K562 (cell line): ENCODE measurements around the gene AQP1. TPM values are rescaled to one million over a fixed set of nuclear protein-coding genes. Genes with fewer than 3 reads are reported as not detected.

Experiments
- ATAC-seq: fragments of 200-7000 bp; cut with Tn5 transposase; 3 replicates; pipeline ENCODE4 v1.9.1; 2020; ENCODE audit warnings: moderate library complexity
- BruUV-seq: library from RNA; stranded (reverse); fragments of 400-500 nt; replicated peaks from 2 replicates; lab custom pipeline; 2021; lab: Mats Ljungman, UMichigan
- CTCF ChIA-PET: fragments of 300-600 bp; formaldehyde crosslinking; extraction: SDS; loops from one replicate; lab custom pipeline; 2021; ENCODE audit warnings: low intra/inter-chr PET ratio; lab: Yijun Ruan, JAX
- POLR2A ChIA-PET: fragments of 300-600, 350-650 bp; sonication (Branson Sonifier 250); formaldehyde crosslinking; extraction: SDS; loops from one replicate; lab custom pipeline; 2021; ENCODE audit warnings: antibody characterized with exemption, inconsistent platforms; lab: Yijun Ruan, JAX
- DNase-seq, 4 experiments: peaks; one replicate each; pipeline versions ENCODE4 v3.0.0 to v3.0.0-alpha.2; 2011 to 2018; ENCODE audit warnings: low spot score in 3 of 4, mixed read lengths in 3 of 4; ENCODE audit errors: extremely low read depth in 1 of 4
- FAIRE-seq: peaks from 2 replicates; lab custom pipeline; 2011; peaks lifted over from hg19 to GRCh38; lab: Jason Lieb, UNC
- H2AFZ ChIP-seq: 2 replicates; pipeline ENCODE4 v1.6.0; 2011; ENCODE audit warnings: low read depth, low read length, control low read depth, inconsistent platforms
- H3K27ac ChIP-seq: fragments of 200-600 bp; 3 replicates; pipeline ENCODE4 v1.8.0; 2011; ENCODE audit warnings: low read depth, mild to moderate bottlenecking, control low read depth, inconsistent platforms, low read length, moderate library complexity, mixed read lengths; ENCODE audit errors: extremely low read depth
- H3K27me3 ChIP-seq, 2 experiments: fragments of 300-600 bp in 1 of 2; 2 replicates in 1 of 2; 3 replicates in 1 of 2; pipeline versions ENCODE4 v1.6.0 to v1.8.0; 2011; ENCODE audit warnings: inconsistent platforms in 2 of 2, low read length in 2 of 2, mild to moderate bottlenecking in 1 of 2, mixed read lengths in 1 of 2, moderate library complexity in 1 of 2; ENCODE audit not compliant: control insufficient read depth in 2 of 2, insufficient read depth in 2 of 2
- H3K36me3 ChIP-seq: fragments of 300-600 bp; 3 replicates; pipeline ENCODE4 v1.8.0; 2011; ENCODE audit warnings: mild to moderate bottlenecking, low read length, inconsistent platforms; ENCODE audit not compliant: control insufficient read depth, insufficient read depth
- H3K4me1 ChIP-seq, 2 experiments: fragments of 200-600 bp in 1 of 2; replicated peaks in 1 of 2; 2 replicates in 1 of 2; 3 replicates in 1 of 2; pipeline versions ENCODE4 v1.5.1 to v1.8.0; 2011; ENCODE audit warnings: inconsistent platforms in 2 of 2, low read length in 2 of 2, mild to moderate bottlenecking in 1 of 2, mixed read lengths in 1 of 2, moderate library complexity in 1 of 2; ENCODE audit not compliant: control insufficient read depth in 2 of 2, insufficient read depth in 2 of 2
- H3K4me2 ChIP-seq: 2 replicates; pipeline ENCODE4 v1.6.1; 2011; ENCODE audit warnings: low read length, control low read depth, inconsistent platforms, mixed read lengths; ENCODE audit not compliant: insufficient read depth
- H3K4me3 ChIP-seq: fragments of 200-600 bp; sonication (generic), shearing (Covaris generic); 2 replicates; pipeline ENCODE4 v1.5.1; 2016; ENCODE audit warnings: control low read depth, inconsistent platforms
- H3K79me2 ChIP-seq: fragments of 200-600 bp; 3 replicates; pipeline ENCODE4 v1.8.0; 2011; ENCODE audit warnings: low read length, inconsistent platforms; ENCODE audit not compliant: control insufficient read depth, insufficient read depth
- H3K9ac ChIP-seq, 2 experiments: 2 replicates each; pipeline versions ENCODE4 v1.6.0 to v1.6.1; 2011; ENCODE audit warnings: low read depth in 2 of 2, low read length in 2 of 2, control low read depth in 1 of 2, inconsistent platforms in 1 of 2, mild to moderate bottlenecking in 1 of 2, mixed read lengths in 1 of 2; ENCODE audit not compliant: insufficient read depth in 1 of 2
- H3K9me1 ChIP-seq: one replicate; pipeline ENCODE4 v1.6.0; 2011; ENCODE audit warnings: inconsistent platforms, mild to moderate bottlenecking, low read length, moderate library complexity; ENCODE audit not compliant: control insufficient read depth, insufficient read depth
- H3K9me3 ChIP-seq: replicated peaks from 2 replicates; pipeline ENCODE4 v1.5.1; 2011; ENCODE audit warnings: low read depth, low read length, inconsistent platforms; ENCODE audit not compliant: control insufficient read depth, insufficient read depth
- H4K20me1 ChIP-seq: replicated peaks from 2 replicates; pipeline ENCODE4 v1.6.1; 2011; ENCODE audit warnings: low read length, inconsistent platforms, mixed read lengths; ENCODE audit not compliant: control insufficient read depth, insufficient read depth
- DLX4 ChIP-seq: fragments of 250-450 bp; sonication (Bioruptor Pico); IDR thresholded peaks from 2 replicates; pipeline ENCODE4 v1.6.1; 2021; ENCODE audit warnings: mild to moderate bottlenecking
- GATAD2A ChIP-seq: fragments of 450-650 bp; IDR thresholded peaks from 2 replicates; pipeline ENCODE4 v1.6.1; 2017
- NKRF ChIP-seq: fragments of 450-650 bp; IDR thresholded peaks from 2 replicates; pipeline ENCODE4 v1.6.1; 2016; ENCODE audit warnings: borderline replicate concordance
- TAF15 ChIP-seq: fragments of 200-400 bp; formaldehyde crosslinking; IDR thresholded peaks from 2 replicates; pipeline ENCODE4 v1.6.1; 2017; ENCODE audit warnings: mild to moderate bottlenecking, low read depth, low read length, moderate library complexity
- TEAD4 ChIP-seq, 2 experiments: sonication (generic) in 1 of 2; formaldehyde crosslinking in 1 of 2; IDR thresholded peaks; 2 replicates each; pipeline versions ENCODE4 v1.6.1 to v1.8.0; 2012 to 2022; ENCODE audit warnings: borderline replicate concordance in 1 of 2, inconsistent platforms in 1 of 2, low read length in 1 of 2, mild to moderate bottlenecking in 1 of 2, missing genetic modification reagents in 1 of 2
- TFE3 ChIP-seq: fragments of 450-650 bp; formaldehyde crosslinking; IDR thresholded peaks from 2 replicates; pipeline ENCODE4 v1.4.0; 2020; ENCODE audit warnings: mild to moderate bottlenecking, mixed read lengths
- TSC22D4 ChIP-seq: fragments of 450-650 bp; IDR thresholded peaks from 2 replicates; pipeline ENCODE4 v1.6.1; 2016; ENCODE audit warnings: missing genetic modification characterization, missing biosample characterization, control low read depth
- ZNF232 ChIP-seq: sonication (generic); formaldehyde crosslinking; IDR thresholded peaks from 2 replicates; pipeline ENCODE4 v1.8.0; 2022; ENCODE audit warnings: mild to moderate bottlenecking, missing genetic modification reagents
- WGBS: fragments of 100-300 bp; shearing (Covaris generic); methylation state at CpG from one replicate; pipeline ENCODE4 v1.1.6; 2016; ENCODE audit warnings: low coverage, mixed read lengths; ENCODE audit not compliant: insufficient coverage; ENCODE audit errors: missing lambda C conversion rate; 5-methylcytosine and 5-hydroxymethylcytosine counted together
- in situ Hi-C: fragments of 300-500 bp; cut with MboI; formaldehyde crosslinking; loops from 4 replicates; pipeline ENCODE4 v1.15.0; 2018; ENCODE audit warnings: inconsistent platforms, mixed read lengths
- intact Hi-C: fragments of 100-400 bp; cut with micrococcal nuclease; formaldehyde crosslinking; loops from 2 replicates; pipeline ENCODE4 v1.14.2; 2022
- polyA plus RNA-seq, 8 experiments: library from polyadenylated mRNA; depleted of rRNA in 4 of 8; stranded (reverse) in 5 of 8; unstranded in 3 of 8; fragments of >200 nt; fragmentation: Nextera tagmentation in 2 of 8; fragmentation: Illumina TruSeq in 1 of 8; extraction: Ambion mirVana in 2 of 8; extraction: Trizol in 1 of 8; gene quantifications; 2 replicates each; pipeline versions ENCODE4 v1.2.1 to v1.2.3, GENCODE V29; 2011 to 2014; ENCODE audit warnings: inconsistent platforms in 1 of 8, missing spikeins in 1 of 8
- total RNA-seq, 7 experiments: library from RNA; depleted of rRNA in 6 of 7; stranded (reverse); fragments of >200 nt in 6 of 7; fragmentation: Illumina TruSeq in 2 of 7; extraction: Trizol in 2 of 7; gene quantifications; 2 replicates each; pipeline versions ENCODE4 v1.2.1 to v1.2.3, GENCODE V29; 2011 to 2021; ENCODE audit warnings: low replicate concordance in 1 of 7

The AQP1 gene
- total and polyA plus RNA-seq, 9 of the 15 experiments (the other 6 are each of a cell fraction or from before 2014, with no cell fraction given), result 0.18 to 12.6 (median 4.1) TPM

DNA sequence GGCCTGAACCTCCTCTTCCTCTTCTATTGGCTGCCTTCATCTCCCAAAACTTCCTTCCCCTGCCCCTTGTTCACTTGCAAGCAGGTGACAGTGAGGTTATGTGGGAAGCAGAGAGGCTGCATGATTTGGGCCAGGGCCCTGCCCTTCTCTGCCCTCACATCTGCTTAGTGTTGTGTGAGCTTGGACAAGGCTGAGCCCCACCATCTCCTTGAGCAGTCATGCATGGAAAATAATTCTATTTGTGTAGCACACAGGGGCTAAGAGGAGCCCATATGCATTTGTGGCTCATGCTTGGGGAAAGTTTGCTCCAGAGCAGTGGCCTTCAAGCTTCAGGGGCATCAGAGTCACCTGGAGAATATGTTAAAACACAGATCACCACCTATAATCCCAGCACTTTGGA lies 26.8 kb upstream of the AQP1 start (continued):
- TF ChIP-seq TFE3 (CRISPR knock-in tag), result no peak
- no peak for TF ChIP-seq DLX4 (CRISPR knock-in tag)
- no peak for TF ChIP-seq ZNF232 (CRISPR knock-in tag)

GRCh38 chr7:30886608-30887011 lies 25.0 kb upstream of the AQP1 start:
- no peaks in the 10 kb centered on the region for H3K27me3 ChIP-seq
- ATAC-seq (no peak), DNase-seq (no peak), FAIRE-seq (no peak)
- H3K9ac ChIP-seq, result no peak overlapping the region
- H3K27ac ChIP-seq, result no peak overlapping the region
- 52% methylated on average over 7 of the region's 7 CpGs for WGBS
- ChIA-PET CTCF (no interaction called here), POLR2A (no interaction called here)
- no peak overlapping the region for H3K4me2 ChIP-seq
- H3K4me3 ChIP-seq, result no peak overlapping the region
- in situ Hi-C loops (no loop called here), intact Hi-C loops (no loop called here)
- BruUV-seq, result no TSS peak
- H2AFZ ChIP-seq, result no peak overlapping the region
- H3K36me3 ChIP-seq, result no peaks in the 10 kb centered on the region
- no peaks in the 10 kb centered on the region for H3K9me3 ChIP-seq
- H3K9me1 ChIP-seq, result no peaks in the 10 kb centered on the region
- no peaks in the 10 kb centered on the region for H4K20me1 ChIP-seq
- H3K79me2 ChIP-seq, result no peaks in the 10 kb centered on the region
- peaks cover 0 to 16% of the 10 kb centered on the region in 2 experiments; a peak in 1 of 5 replicates for H3K4me1 ChIP-seq
- TF ChIP-seq NKRF (no peak), GATAD2A (no peak), TEAD4 (IDR thresholded peaks at IDR 0.05; ENCODE audit: low read length) (no peak), TEAD4 (CRISPR knock-in tag; IDR thresholded peaks at IDR 0.05; ENCODE audit: borderline replicate concordance) (no peak), TSC22D4 (tag) (no peak), TAF15 (no peak)
